Measurements from ENCODE around the gene NDUFV1.

NDUFV1 gene

DNA sequence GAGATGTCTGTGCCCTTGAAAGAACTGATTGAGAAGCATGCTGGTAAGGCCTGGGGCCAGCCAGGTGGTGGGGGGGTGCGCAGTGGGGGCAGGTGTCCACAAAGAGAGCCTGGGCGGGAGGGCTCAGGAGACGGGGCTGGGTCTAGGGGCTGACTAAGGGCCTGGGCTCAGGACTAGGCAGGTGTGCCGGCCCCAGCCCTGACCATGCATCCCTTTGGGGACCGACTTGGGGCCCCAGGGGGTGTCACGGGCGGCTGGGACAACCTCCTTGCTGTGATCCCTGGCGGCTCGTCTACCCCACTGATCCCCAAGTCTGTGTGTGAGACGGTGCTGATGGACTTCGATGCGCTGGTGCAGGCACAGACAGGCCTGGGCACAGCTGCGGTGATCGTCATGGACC lies 4.4 kb downstream of the NDUFV1 start:
- Histone ChIP-seq H2BK120ac (ENCODE audit: low read depth, low read length) (no peak overlapping the region), H3K36me3 (replicated peaks in 1 of 2; ENCODE audit: control insufficient read depth in 2 of 2, insufficient read depth in 2 of 2, low read length in 2 of 2) (peaks cover 16 to 48% of the 10 kb centered on the region in 2 donors), H3K4me3 (ENCODE audit: low read length in 2 of 2) (no peak overlapping the region), H3K27me3 (ENCODE audit: control insufficient read depth in 3 of 3, insufficient read depth in 3 of 3, low read depth in 1 of 3, low read length in 3 of 3) (peaks cover 0 to 5% (median 0%) of the 10 kb centered on the region in 3 experiments), H3K79me1 (ENCODE audit: low read depth, low read length) (peaks cover 5% of the 10 kb centered on the region), H3K9me3 (replicated peaks in 1 of 2; ENCODE audit: control insufficient read depth in 2 of 2, insufficient read depth in 1 of 2, low read depth in 1 of 2, low read length in 2 of 2) (peaks cover 0 to 2% of the 10 kb centered on the region in 2 donors), H2BK12ac (ENCODE audit: low read length) (no peak overlapping the region), H3K9ac (ENCODE audit: low read depth, low read length, poor library complexity) (peak overlapping the region; percentile 12), H3K14ac (ENCODE audit: low read length) (no peak overlapping the region), H3K4me2 (ENCODE audit: insufficient read depth, low read length, poor library complexity, severe bottlenecking) (no peak overlapping the region), H3K4me1 (ENCODE audit: control insufficient read depth in 2 of 2, insufficient read depth in 1 of 2, low read depth in 1 of 2, low read length in 2 of 2) (peaks cover 6 to 20% of the 10 kb centered on the region in 2 donors), H4K91ac (ENCODE audit: low read depth, low read length, poor library complexity) (no peak overlapping the region), H2AFZ (ENCODE audit: low read length) (no peak overlapping the region), H3K18ac (ENCODE audit: low read length) (no peak overlapping the region), H3K27ac (replicated peaks; ENCODE audit: low read length) (no peak overlapping the region), H2BK5ac (ENCODE audit: low read length) (peak overlapping the region; percentile 44), H3K23ac (ENCODE audit: low read depth, low read length, poor library complexity) (no peak overlapping the region), H2AK5ac (ENCODE audit: low read depth, low read length) (no peak overlapping the region), H4K8ac (ENCODE audit: low read depth, low read length) (no peak overlapping the region), H2BK15ac (ENCODE audit: low read length) (no peak overlapping the region), H3K4ac (ENCODE audit: low read length) (no peak overlapping the region)
- no peak for DNase-seq (ENCODE audit: low spot score)
- no CpG with 5 or more reads among the region's 14 CpGs for WGBS, 2 donors (ENCODE audit: extremely low coverage in 2 of 2, insufficient read length in 2 of 2, insufficient replicate concordance in 1 of 2)

- Histone ChIP-seq H2AK5ac (ENCODE audit: low read depth, low read length) (no peak overlapping the region), H3K14ac (ENCODE audit: low read length) (no peak overlapping the region), H2AFZ (ENCODE audit: low read length) (no peak overlapping the region), H3K4ac (ENCODE audit: low read length) (no peak overlapping the region), H3K27me3 (ENCODE audit: control insufficient read depth in 3 of 3, insufficient read depth in 3 of 3, low read depth in 1 of 3, low read length in 3 of 3) (peaks cover 0 to 9% (median 0%) of the 10 kb centered on the region in 3 experiments), H2BK120ac (ENCODE audit: low read depth, low read length) (no peak overlapping the region), H3K18ac (ENCODE audit: low read length) (no peak overlapping the region), H3K36me3 (replicated peaks in 1 of 2; ENCODE audit: control insufficient read depth in 2 of 2, insufficient read depth in 2 of 2, low read length in 2 of 2) (peaks cover 16 to 48% of the 10 kb centered on the region in 2 donors), H2BK15ac (ENCODE audit: low read length) (no peak overlapping the region), H3K79me1 (ENCODE audit: low read depth, low read length) (peaks cover 5% of the 10 kb centered on the region), H3K9me3 (replicated peaks in 1 of 2; ENCODE audit: control insufficient read depth in 2 of 2, insufficient read depth in 1 of 2, low read depth in 1 of 2, low read length in 2 of 2) (peaks cover 0 to 4% of the 10 kb centered on the region in 2 donors), H3K4me2 (ENCODE audit: insufficient read depth, low read length, poor library complexity, severe bottlenecking) (no peak overlapping the region), H4K91ac (ENCODE audit: low read depth, low read length, poor library complexity) (no peak overlapping the region), H3K4me1 (ENCODE audit: control insufficient read depth in 2 of 2, insufficient read depth in 1 of 2, low read depth in 1 of 2, low read length in 2 of 2) (peaks cover 8 to 25% of the 10 kb centered on the region in 2 donors), H3K27ac (replicated peaks; ENCODE audit: low read length) (no peak overlapping the region), H2BK12ac (ENCODE audit: low read length) (no peak overlapping the region), H3K23ac (ENCODE audit: low read depth, low read length, poor library complexity) (no peak overlapping the region), H2BK5ac (ENCODE audit: low read length) (peak overlapping the region; percentile 44), H3K9ac (ENCODE audit: low read depth, low read length, poor library complexity) (no peak overlapping the region), H3K4me3 (ENCODE audit: low read length in 2 of 2) (no peak overlapping the region), H4K8ac (ENCODE audit: low read depth, low read length) (peak overlapping the region; percentile 29)
- DNase-seq (ENCODE audit: low spot score) = no peak
- no CpG with 5 or more reads among the region's 37 CpGs for WGBS, 2 donors (ENCODE audit: extremely low coverage in 2 of 2, insufficient read length in 2 of 2, insufficient replicate concordance in 1 of 2)
These were observed 5.2 kb downstream of the NDUFV1 start for GRCh38 chr11:67611704-67612587.

DNA sequence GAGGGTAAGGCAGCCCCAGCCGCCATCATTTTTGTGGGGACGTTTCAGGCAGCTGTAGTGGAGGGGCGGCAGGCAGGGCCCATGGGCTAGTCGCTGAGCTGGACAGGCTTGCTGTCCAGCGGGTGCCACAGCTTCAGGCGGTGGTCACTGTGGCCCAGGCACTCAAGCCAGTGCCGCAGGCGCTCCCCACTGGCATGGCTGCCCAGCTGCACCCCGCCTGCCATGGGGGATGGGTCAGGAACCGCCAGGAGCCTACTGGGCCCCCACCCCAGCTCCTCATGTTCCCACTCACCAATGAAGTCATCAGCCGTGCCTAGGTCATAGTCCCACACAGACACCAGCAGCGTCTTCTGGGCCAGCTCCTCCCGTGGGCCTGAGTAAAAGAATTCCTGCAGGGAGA lies 6.0 kb downstream of the NDUFV1 start:
- Histone ChIP-seq H3K27ac (replicated peaks; ENCODE audit: low read length) (no peak overlapping the region), H3K9ac (ENCODE audit: low read depth, low read length, poor library complexity) (no peak overlapping the region), H3K36me3 (replicated peaks in 1 of 2; ENCODE audit: control insufficient read depth in 2 of 2, insufficient read depth in 2 of 2, low read length in 2 of 2) (peaks cover 16 to 48% of the 10 kb centered on the region in 2 donors), H3K79me1 (ENCODE audit: low read depth, low read length) (peaks cover 2% of the 10 kb centered on the region), H2BK5ac (ENCODE audit: low read length) (no peak overlapping the region), H3K4me3 (ENCODE audit: low read length in 2 of 2) (no peak overlapping the region), H3K4me1 (ENCODE audit: control insufficient read depth in 2 of 2, insufficient read depth in 1 of 2, low read depth in 1 of 2, low read length in 2 of 2) (peaks cover 9 to 25% of the 10 kb centered on the region in 2 donors), H2AK5ac (ENCODE audit: low read depth, low read length) (no peak overlapping the region), H3K27me3 (ENCODE audit: control insufficient read depth in 3 of 3, insufficient read depth in 3 of 3, low read depth in 1 of 3, low read length in 3 of 3) (peaks cover 0 to 9% (median 0%) of the 10 kb centered on the region in 3 experiments), H3K14ac (ENCODE audit: low read length) (no peak overlapping the region), H2AFZ (ENCODE audit: low read length) (no peak overlapping the region), H2BK12ac (ENCODE audit: low read length) (no peak overlapping the region), H2BK120ac (ENCODE audit: low read depth, low read length) (no peak overlapping the region), H2BK15ac (ENCODE audit: low read length) (no peak overlapping the region), H3K4me2 (ENCODE audit: insufficient read depth, low read length, poor library complexity, severe bottlenecking) (no peak overlapping the region), H3K4ac (ENCODE audit: low read length) (no peak overlapping the region), H3K18ac (ENCODE audit: low read length) (no peak overlapping the region), H4K91ac (ENCODE audit: low read depth, low read length, poor library complexity) (no peak overlapping the region), H3K23ac (ENCODE audit: low read depth, low read length, poor library complexity) (no peak overlapping the region), H3K9me3 (replicated peaks in 1 of 2; ENCODE audit: control insufficient read depth in 2 of 2, insufficient read depth in 1 of 2, low read depth in 1 of 2, low read length in 2 of 2) (peaks cover 0 to 4% of the 10 kb centered on the region in 2 donors), H4K8ac (ENCODE audit: low read depth, low read length) (no peak overlapping the region)
- WGBS, 2 donors (ENCODE audit: extremely low coverage in 2 of 2, insufficient read length in 2 of 2, insufficient replicate concordance in 1 of 2) = no CpG with 5 or more reads among the region's 13 CpGs
- DNase-seq (ENCODE audit: low spot score) = no peak

DNA sequence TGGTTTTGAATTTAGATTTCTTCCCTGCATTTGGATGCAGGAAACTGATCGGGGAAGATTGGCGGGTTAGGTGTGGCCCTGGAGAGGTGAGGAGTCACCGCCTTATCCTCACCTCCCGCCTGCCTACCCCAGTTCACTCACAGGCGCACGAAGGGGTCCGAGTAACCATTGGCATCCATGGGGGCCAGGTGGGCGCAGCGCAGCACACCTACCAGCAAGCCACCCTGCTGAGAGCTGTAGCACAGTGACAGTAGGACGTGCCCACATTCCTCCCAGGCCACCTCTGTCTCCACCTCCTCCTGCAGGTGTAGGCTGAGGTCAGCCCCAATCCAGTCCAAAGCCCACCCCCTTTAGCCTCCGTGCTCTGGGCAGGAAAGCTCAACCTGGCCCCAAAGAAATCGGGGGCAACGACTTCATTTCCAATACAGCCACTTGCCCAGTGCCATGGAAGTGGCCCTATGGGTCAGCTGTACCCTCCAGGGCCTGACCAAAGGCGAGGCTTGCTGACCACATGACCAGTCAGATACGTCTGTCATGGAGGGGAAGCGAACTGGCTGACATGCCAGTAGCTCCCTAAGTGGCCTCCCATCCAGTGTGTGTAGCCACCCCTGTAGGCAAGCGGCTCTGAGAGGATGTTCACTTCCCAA lies 6.7 kb downstream of the NDUFV1 start:
- no peak for DNase-seq (ENCODE audit: low spot score)
- Histone ChIP-seq H3K27ac (replicated peaks; ENCODE audit: low read length) (no peak overlapping the region), H3K79me1 (ENCODE audit: low read depth, low read length) (peaks cover 2% of the 10 kb centered on the region), H3K27me3 (ENCODE audit: control insufficient read depth in 3 of 3, insufficient read depth in 3 of 3, low read depth in 1 of 3, low read length in 3 of 3) (peaks cover 0 to 9% (median 0%) of the 10 kb centered on the region in 3 experiments), H2BK12ac (ENCODE audit: low read length) (no peak overlapping the region), H3K9me3 (replicated peaks in 1 of 2; ENCODE audit: control insufficient read depth in 2 of 2, insufficient read depth in 1 of 2, low read depth in 1 of 2, low read length in 2 of 2) (peaks cover 0 to 4% of the 10 kb centered on the region in 2 donors), H3K9ac (ENCODE audit: low read depth, low read length, poor library complexity) (no peak overlapping the region), H3K18ac (ENCODE audit: low read length) (peak overlapping the region; percentile 11), H3K4ac (ENCODE audit: low read length) (no peak overlapping the region), H3K14ac (ENCODE audit: low read length) (no peak overlapping the region), H3K4me2 (ENCODE audit: insufficient read depth, low read length, poor library complexity, severe bottlenecking) (no peak overlapping the region), H3K23ac (ENCODE audit: low read depth, low read length, poor library complexity) (no peak overlapping the region), H3K36me3 (replicated peaks in 1 of 2; ENCODE audit: control insufficient read depth in 2 of 2, insufficient read depth in 2 of 2, low read length in 2 of 2) (peaks cover 14 to 44% of the 10 kb centered on the region in 2 donors), H2BK120ac (ENCODE audit: low read depth, low read length) (no peak overlapping the region), H2AFZ (ENCODE audit: low read length) (no peak overlapping the region), H2BK5ac (ENCODE audit: low read length) (peak overlapping the region; percentile 42), H3K4me3 (ENCODE audit: low read length in 2 of 2) (no peak overlapping the region), H4K8ac (ENCODE audit: low read depth, low read length) (peak overlapping the region; percentile 98), H2BK15ac (ENCODE audit: low read length) (no peak overlapping the region), H4K91ac (ENCODE audit: low read depth, low read length, poor library complexity) (no peak overlapping the region), H3K4me1 (ENCODE audit: control insufficient read depth in 2 of 2, insufficient read depth in 1 of 2, low read depth in 1 of 2, low read length in 2 of 2) (peaks cover 9 to 25% of the 10 kb centered on the region in 2 donors), H2AK5ac (ENCODE audit: low read depth, low read length) (no peak overlapping the region)
- no CpG with 5 or more reads among the region's 17 CpGs for WGBS, 2 donors (ENCODE audit: extremely low coverage in 2 of 2, insufficient read length in 2 of 2, insufficient replicate concordance in 1 of 2)
